ENCODE data around the gene PSPC1. TPM values are rescaled to one million over a fixed set of nuclear protein-coding genes. Genes with fewer than 3 reads are reported as not detected.

Gene PSPC1
- total and polyA plus RNA-seq, 2 of the 13 experiments (the other 11 are each of a cell fraction or from before 2014, with no cell fraction given) = 33.5 to 94.0 TPM

GRCh38 chr13:19726611-19727010 is 56.1 kb downstream of the PSPC1 start:
- Histone ChIP-seq H3K9ac (ENCODE audit: insufficient read depth, low read depth, low read length) (no peak overlapping the region), H3K27ac (ENCODE audit: extremely low read length, insufficient read depth, low read length) (no peak overlapping the region), H3K9me3 (ENCODE audit: low read length) (no peaks in the 10 kb centered on the region), H2AFZ (ENCODE audit: low read length) (no peak overlapping the region), H3K79me2 (ENCODE audit: insufficient read depth, low read length) (peaks cover 27% of the 10 kb centered on the region), H3K4me3 (replicated peaks in 1 of 3; ENCODE audit: insufficient read depth in 1 of 3, low read depth in 2 of 3, low read length in 3 of 3) (no peak overlapping the region), H3K4me2 (ENCODE audit: low read depth, low read length) (no peak overlapping the region), H4K20me1 (ENCODE audit: insufficient read depth, low read length) (no peaks in the 10 kb centered on the region), H3K36me3 (replicated peaks in 1 of 2; ENCODE audit: control insufficient read depth in 1 of 2, insufficient read depth in 2 of 2, low read length in 2 of 2) (peaks cover 7 to 61% of the 10 kb centered on the region in 2 experiments), H3K27me3 (ENCODE audit: control insufficient read depth in 1 of 2, insufficient read depth in 2 of 2, low read length in 2 of 2) (no peaks in the 10 kb centered on the region), H3K4me1 (ENCODE audit: insufficient read depth, low read length) (no peaks in the 10 kb centered on the region)
- in situ Hi-C loops (cut with HindIII; ENCODE audit: extremely low pct_ligation_motif_present, low pct_unique_long_range_greater_than_20kb) (no loop called here), intact Hi-C loops (cut with micrococcal nuclease; ENCODE audit: unreplicated experiment) (no loop called here)
- DNase-seq (ENCODE audit: low spot score) (no peak), FAIRE-seq (no peak), ATAC-seq (no peak)
- ChIA-PET POLR2A (no interaction called here), CTCF (ENCODE audit: low intra/inter-chr PET ratio, low total read pairs) (no interaction called here)
- no TSS peak for BruUV-seq (replicated peaks)
- WGBS (ENCODE audit: low lambda C conversion rate) = 100% methylated on average over 1 of the region's 1 CpG
- TF ChIP-seq ZNF121 (CRISPR knock-in tag; IDR thresholded peaks at IDR 0.05) = peak; percentile 75; the same call in 1 of the 2 replicates
- TF ChIP-seq ZNF740 (CRISPR knock-in tag; IDR thresholded peaks at IDR 0.05) = no peak
- no peak for TF ChIP-seq DNMT3B (CRISPR knock-in tag; conservative IDR thresholded peaks at IDR 0.05)

DNA sequence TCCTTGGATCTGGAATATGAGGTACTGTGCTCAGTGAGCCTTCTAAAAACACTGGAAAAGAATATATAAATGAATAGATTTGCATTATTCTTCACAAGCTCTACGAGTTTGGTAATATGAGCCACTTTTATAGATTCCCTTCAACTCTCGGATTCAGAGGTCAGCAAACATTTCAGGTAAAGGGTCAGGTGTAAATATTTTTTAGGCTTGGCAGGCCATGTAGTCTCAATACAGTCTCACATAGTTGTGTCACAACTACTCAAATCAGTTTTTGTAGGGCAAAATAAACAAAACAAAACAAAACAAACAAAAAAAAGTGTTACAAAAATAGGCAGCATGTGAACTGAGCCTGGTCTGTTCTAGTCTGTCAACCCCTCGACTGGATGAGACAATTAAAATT is 57.4 kb downstream of the PSPC1 start:
- Histone ChIP-seq H3K36me3 (replicated peaks in 1 of 2; ENCODE audit: control insufficient read depth in 1 of 2, insufficient read depth in 2 of 2, low read length in 2 of 2) (peaks cover 5 to 51% of the 10 kb centered on the region in 2 experiments), H3K27me3 (ENCODE audit: control insufficient read depth in 1 of 2, insufficient read depth in 2 of 2, low read length in 2 of 2) (no peaks in the 10 kb centered on the region), H3K9ac (ENCODE audit: insufficient read depth, low read depth, low read length) (no peak overlapping the region), H3K9me3 (ENCODE audit: low read length) (no peaks in the 10 kb centered on the region), H3K4me2 (ENCODE audit: low read depth, low read length) (no peak overlapping the region), H3K4me3 (replicated peaks in 1 of 3; ENCODE audit: insufficient read depth in 1 of 3, low read depth in 2 of 3, low read length in 3 of 3) (no peak overlapping the region), H3K4me1 (ENCODE audit: insufficient read depth, low read length) (no peaks in the 10 kb centered on the region), H3K27ac (ENCODE audit: extremely low read length, insufficient read depth, low read length) (no peak overlapping the region), H4K20me1 (ENCODE audit: insufficient read depth, low read length) (no peaks in the 10 kb centered on the region), H2AFZ (ENCODE audit: low read length) (no peak overlapping the region), H3K79me2 (ENCODE audit: insufficient read depth, low read length) (peaks cover 27% of the 10 kb centered on the region)
- BruUV-seq (replicated peaks) = no TSS peak
- in situ Hi-C loops (cut with HindIII; ENCODE audit: extremely low pct_ligation_motif_present, low pct_unique_long_range_greater_than_20kb) (no loop called here), intact Hi-C loops (cut with micrococcal nuclease; ENCODE audit: unreplicated experiment) (no loop called here)
- TF ChIP-seq, protein P1, sequence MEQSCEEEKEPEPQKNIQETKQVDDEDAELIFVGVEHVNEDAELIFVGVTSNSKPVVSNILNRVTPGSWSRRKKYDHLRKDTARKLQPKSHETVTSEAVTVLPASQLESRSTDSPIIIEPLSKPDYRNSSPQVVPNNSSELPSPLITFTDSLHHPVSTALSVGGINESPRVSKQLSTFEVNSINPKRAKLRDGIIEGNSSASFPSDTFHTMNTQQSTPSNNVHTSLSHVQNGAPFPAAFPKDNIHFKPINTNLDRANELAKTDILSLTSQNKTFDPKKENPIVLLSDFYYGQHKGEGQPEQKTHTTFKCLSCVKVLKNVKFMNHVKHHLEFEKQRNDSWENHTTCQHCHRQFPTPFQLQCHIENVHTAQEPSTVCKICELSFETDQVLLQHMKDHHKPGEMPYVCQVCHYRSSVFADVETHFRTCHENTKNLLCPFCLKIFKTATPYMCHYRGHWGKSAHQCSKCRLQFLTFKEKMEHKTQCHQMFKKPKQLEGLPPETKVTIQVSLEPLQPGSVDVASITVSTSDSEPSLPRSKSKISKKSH (CRISPR knock-in tag; IDR thresholded peaks at IDR 0.05; ENCODE audit: borderline replicate concordance) = no peak
- no peak for TF ChIP-seq ZNF30 (CRISPR knock-in tag; IDR thresholded peaks at IDR 0.05)
- TF ChIP-seq HOXA9 (CRISPR knock-in tag; IDR thresholded peaks at IDR 0.05; ENCODE audit: borderline replicate concordance) = no peak
- TF ChIP-seq ZNF605 (CRISPR knock-in tag; IDR thresholded peaks at IDR 0.05) = no peak
- TF ChIP-seq SOX5 (CRISPR knock-in tag; IDR thresholded peaks at IDR 0.05; ENCODE audit: borderline replicate concordance) = no peak
- no peak for TF ChIP-seq DMAP1 (CRISPR knock-in tag; IDR thresholded peaks at IDR 0.05)
- TF ChIP-seq ZNF724P (CRISPR knock-in tag; IDR thresholded peaks at IDR 0.05; ENCODE audit: borderline replicate concordance) = no peak
- TF ChIP-seq ZNF136 (CRISPR knock-in tag; IDR thresholded peaks at IDR 0.05; ENCODE audit: low read depth) = no peak
- TF ChIP-seq ZNF12 (CRISPR knock-in tag; IDR thresholded peaks at IDR 0.05) = no peak
- TF ChIP-seq JUNB (CRISPR knock-in tag; IDR thresholded peaks at IDR 0.05; ENCODE audit: borderline replicate concordance) = no peak
- TF ChIP-seq YEATS4 (CRISPR knock-in tag; IDR thresholded peaks at IDR 0.05; ENCODE audit: borderline replicate concordance) = no peak
- DNase-seq (ENCODE audit: low spot score) (no peak), ATAC-seq (no peak), FAIRE-seq (no peak)
- ChIA-PET POLR2A (no interaction called here), CTCF (ENCODE audit: low intra/inter-chr PET ratio, low total read pairs) (no interaction called here)
- WGBS (ENCODE audit: low lambda C conversion rate) = 86% methylated on average over 3 of the region's 3 CpGs
